ENCODE measurements around the gene PPP1R13B. TPM values are rescaled to one million over a fixed set of nuclear protein-coding genes. Genes with fewer than 3 reads are reported as not detected.
A peak's percentile ranks its signal among the peaks of the same experiment; 100 is the strongest.
"Not testable (repeated sequence)": the region's sequence is repeated elsewhere in the genome, so short reads cannot be mapped to it uniquely, and the experiment has no call there.

Gene PPP1R13B, protein sequence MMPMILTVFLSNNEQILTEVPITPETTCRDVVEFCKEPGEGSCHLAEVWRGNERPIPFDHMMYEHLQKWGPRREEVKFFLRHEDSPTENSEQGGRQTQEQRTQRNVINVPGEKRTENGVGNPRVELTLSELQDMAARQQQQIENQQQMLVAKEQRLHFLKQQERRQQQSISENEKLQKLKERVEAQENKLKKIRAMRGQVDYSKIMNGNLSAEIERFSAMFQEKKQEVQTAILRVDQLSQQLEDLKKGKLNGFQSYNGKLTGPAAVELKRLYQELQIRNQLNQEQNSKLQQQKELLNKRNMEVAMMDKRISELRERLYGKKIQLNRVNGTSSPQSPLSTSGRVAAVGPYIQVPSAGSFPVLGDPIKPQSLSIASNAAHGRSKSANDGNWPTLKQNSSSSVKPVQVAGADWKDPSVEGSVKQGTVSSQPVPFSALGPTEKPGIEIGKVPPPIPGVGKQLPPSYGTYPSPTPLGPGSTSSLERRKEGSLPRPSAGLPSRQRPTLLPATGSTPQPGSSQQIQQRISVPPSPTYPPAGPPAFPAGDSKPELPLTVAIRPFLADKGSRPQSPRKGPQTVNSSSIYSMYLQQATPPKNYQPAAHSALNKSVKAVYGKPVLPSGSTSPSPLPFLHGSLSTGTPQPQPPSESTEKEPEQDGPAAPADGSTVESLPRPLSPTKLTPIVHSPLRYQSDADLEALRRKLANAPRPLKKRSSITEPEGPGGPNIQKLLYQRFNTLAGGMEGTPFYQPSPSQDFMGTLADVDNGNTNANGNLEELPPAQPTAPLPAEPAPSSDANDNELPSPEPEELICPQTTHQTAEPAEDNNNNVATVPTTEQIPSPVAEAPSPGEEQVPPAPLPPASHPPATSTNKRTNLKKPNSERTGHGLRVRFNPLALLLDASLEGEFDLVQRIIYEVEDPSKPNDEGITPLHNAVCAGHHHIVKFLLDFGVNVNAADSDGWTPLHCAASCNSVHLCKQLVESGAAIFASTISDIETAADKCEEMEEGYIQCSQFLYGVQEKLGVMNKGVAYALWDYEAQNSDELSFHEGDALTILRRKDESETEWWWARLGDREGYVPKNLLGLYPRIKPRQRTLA
- polyA plus RNA-seq (ENCODE audit: insufficient read length in 12 of 12) = 10 to 100 TPM in 7 of 12 donors, 1 to 10 TPM in 4, not detected in 1; 8.4 to 36.2 (median 11.4) TPM
- long read RNA-seq, donor 1, partial matches to known transcripts = 10 of 15 reads
- long read RNA-seq, donor 1, other reads (novel, unspliced or antisense) = 0 of 15 reads
- long read RNA-seq, donor 2, partial matches to known transcripts = 0 of 1 reads
- long read RNA-seq, donor 2, other reads (novel, unspliced or antisense) = 0 of 1 reads
- long read RNA-seq, donor 3, partial matches to known transcripts = 0 of 3 reads
- long read RNA-seq, donor 3, other reads (novel, unspliced or antisense) = 0 of 3 reads
- long read RNA-seq, donor 4, partial matches to known transcripts = 0 of 2 reads
- long read RNA-seq, donor 4, other reads (novel, unspliced or antisense) = 0 of 2 reads
- long read RNA-seq, donor 5, full-length matches to known transcripts = 4 of 4 reads
- long read RNA-seq, donor 5, partial matches to known transcripts = 0 of 4 reads
- long read RNA-seq, donor 5, other reads (novel, unspliced or antisense) = 0 of 4 reads
- long read RNA-seq, donor 6 = 0 reads
- long read RNA-seq, donor 7, partial matches to known transcripts = 0 of 3 reads
- long read RNA-seq, donor 7, other reads (novel, unspliced or antisense) = 0 of 3 reads
- long read RNA-seq, donor 8, partial matches to known transcripts = 0 of 3 reads
- long read RNA-seq, donor 8, other reads (novel, unspliced or antisense) = 0 of 3 reads
- long read RNA-seq, donor 9, partial matches to known transcripts = 0 of 1 reads
- long read RNA-seq, donor 9, other reads (novel, unspliced or antisense) = 0 of 1 reads
- long read RNA-seq, donor 10, partial matches to known transcripts = 40 of 79 reads
- long read RNA-seq, donor 10, other reads (novel, unspliced or antisense) = 33 of 79 reads
- long read RNA-seq, donor 11 = 0 reads

DNA sequence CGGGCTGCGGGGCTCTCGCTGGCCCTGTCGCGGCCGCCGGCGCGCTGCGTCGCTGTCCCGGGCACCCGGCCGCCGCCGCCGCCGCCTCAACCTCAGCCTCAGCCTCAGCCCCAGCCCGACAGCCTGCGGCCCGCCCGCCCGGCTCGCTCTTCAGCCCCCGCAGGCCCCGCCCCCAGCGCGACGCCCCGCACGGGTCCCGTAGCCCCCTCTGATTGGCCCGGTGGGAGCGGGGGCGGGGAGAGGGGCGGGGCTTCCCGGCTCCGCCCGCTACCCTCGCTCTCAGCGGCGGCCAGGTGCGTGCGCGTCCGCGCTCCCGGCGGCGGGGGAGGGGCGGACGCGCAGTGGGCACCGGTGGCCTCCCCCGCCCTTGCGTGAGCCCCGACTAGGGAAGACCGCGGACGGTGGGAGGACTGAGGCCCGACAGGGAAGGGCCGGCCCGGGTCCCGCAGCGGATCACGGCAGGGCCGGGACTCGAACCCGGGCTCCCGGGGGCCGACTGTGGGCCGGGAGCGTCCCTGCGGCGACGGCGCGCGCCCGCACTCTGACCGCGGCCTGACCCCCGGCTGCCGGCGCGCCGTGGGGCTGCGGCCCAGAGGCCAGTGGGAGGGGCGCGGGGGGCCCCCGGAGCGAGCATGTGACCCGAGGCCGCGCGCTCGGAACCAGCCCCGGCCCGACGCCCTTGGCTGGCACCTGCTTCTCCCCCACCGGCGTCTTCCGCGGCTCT, at the start of gene PPP1R13B:
TSS of gene PPP1R13B (minus strand) at position 125 of the 724 bp plus-strand sequence. CDS start 268 bp downstream, outside the sequence.
- DNase-seq = peak; percentile 88

DNA sequence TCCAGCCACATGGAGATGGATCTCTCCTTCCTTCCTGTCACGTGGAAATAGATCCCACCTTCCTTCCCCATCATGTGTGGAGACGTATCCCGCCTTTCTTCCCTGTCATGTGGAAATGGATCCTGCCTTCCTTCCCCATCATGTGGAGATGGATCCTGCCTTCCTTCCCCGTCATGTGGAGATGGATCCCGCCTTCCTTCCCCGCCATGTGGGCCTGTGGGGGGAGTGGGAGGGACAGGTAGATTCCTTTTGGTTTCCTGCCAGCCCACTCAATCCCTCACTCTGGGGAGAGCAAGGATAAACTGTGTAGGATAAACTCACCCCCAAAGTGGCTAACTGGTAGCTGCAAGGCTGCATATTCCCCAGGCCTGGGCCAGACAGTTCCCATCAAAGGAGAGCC, 49.2 kb upstream of the PPP1R13B start:
- no peak for DNase-seq

DNA sequence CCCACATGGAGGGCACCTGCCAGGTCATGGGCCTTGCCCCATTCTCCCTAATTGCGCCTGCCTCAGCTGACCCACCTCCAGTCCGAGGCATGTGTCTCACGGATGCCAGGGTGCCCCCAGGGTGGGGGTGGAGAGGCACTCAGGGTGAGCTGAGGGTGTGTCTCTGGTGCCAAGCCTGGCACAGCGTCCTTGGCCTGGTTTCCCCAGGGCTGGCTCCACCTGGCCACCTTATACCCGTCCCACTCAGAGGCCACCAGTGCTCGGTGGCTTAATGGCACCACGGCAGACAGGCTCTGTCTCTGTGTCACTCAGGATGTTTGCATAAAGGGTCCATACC, 47.3 kb upstream of the PPP1R13B start:
- DNase-seq = no peak

DNA sequence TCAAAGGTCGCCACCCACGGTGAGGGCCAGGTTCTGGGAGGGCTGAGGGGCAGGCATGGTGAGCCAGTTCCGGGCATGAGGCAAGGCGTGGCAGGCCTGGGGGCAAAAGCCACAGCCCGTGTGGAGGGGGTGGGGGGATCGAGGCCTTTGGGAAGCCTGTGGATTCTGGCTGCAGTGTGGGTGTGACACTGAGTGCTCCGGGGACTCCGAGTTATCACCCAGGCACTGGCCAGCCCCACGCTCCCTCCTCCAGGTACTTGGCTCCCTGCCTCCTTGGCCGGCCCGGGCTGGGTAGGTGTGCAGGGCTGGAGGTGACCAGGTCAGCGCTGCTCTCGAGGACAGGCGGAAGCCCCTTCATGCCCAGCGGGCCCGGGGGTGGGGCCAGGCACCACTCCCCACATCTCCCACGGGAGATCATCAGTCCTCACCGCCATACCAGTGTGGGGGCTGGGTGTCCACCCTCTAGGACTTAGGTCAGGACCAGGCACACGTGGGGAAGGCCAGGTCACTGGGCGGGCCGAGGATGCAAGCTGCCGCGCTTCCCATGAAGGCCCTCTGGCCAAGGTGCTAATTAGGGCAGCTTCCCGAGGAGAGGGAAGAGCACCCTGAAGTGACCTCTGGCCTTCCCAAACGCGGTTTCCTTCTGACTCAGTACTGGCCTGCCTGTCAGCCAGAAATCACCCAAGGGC, 46.8 kb upstream of the PPP1R13B start:
- no peak for DNase-seq

DNA sequence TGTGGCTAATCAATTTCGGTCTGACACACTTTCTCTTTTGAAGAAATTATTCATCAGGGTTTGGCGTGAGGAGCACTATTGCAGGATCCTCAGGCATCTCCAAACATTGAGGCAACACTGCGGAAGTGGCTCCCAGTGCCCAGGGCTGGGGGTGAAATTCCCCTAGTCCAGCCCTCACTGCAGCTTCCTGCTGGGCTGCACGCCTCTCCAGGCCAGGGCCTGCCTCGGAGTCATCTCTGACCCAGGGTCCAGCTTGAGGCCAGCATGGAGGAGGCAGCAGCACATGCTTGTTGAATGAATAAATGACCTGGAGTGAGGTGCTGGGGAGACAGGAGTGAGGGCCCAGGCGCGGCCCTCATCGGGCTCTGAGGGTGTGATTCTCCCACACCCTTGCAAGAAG, 44.9 kb upstream of the PPP1R13B start:
- DNase-seq = no peak

DNA sequence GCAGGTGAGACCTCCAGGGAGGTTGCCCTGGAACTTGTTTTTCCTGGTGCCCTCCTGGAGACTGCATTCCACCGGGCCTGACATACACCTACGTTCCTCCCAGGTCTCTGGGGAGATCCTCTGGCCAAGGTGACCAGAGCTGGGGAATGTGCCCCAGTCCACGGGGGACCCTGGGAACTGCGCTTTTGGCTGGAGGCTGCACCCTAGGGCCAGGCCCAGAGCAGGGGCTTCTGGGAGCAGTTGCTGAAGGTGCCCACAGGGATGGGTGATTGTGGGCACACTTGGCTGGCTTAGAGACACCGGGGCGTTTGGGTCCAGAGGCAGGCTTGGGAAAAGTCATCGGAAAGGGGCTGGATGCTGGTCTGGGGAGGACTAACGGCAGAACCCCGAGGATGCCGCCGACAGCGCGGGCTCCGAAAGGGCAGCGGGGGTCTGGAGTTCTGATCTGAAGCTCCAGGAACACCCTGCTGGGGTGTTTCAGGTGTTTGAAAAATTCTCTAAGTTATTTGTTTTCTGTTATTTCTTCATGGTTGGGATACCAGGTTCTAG, 44.4 kb upstream of the PPP1R13B start:
- DNase-seq = no peak

DNA sequence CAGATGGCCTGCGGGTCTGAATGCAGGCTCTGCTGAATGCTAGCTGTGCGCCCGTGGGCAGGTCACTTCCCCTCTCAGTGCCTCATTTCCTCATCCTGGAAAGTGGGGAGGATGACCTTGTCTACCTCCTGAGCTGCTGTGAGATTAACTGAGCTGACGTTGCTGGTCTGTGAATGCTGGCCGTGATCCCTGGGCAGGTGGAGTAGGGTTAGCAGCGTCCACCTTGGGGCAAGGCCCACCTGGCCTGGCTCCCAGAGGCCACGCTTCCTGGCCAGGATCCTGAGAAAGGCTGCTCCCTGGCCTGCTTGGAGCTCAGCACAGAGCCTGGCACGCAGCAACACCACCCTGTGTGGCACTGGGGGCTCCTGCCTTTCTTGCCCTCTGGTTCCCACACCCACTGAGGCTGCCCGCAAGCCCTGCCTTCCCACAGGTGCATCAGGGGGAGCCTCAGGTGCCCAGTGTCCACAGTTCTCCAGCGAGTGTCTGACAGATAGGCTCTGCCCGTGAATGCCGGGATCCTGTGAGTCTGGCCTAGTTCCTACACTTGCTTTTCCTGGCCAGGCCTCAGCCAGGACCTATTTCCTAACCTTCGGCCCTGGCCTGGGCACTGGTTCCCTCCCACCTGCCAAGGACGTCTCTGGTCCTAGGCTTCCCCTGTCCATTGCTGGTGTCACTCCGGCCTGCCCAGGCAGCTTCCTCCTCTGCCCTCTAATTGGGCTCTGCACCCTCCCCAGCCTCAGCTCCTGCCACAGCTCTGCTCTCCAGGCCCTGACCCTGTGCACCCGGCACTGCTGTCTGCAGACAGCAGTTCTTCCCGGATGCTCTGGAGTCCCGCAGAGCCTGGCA, 43.7 kb upstream of the PPP1R13B start:
- no peak for DNase-seq

DNA sequence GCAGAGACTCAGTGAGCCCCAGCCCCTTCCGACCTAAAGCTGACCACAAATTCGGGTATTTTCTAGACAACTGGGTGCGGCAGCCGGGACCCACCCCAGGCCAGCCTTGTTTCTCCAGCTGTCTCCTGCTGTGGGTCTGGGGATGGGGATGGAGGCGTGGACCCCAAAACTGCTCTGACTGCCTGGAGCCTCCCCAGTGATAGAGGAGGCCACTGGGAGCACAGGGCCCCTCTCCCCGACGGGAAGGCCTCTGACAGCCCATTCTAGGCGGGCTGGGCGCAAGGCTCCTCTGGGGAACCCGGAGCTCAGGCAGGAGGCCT, 42.6 kb upstream of the PPP1R13B start:
- no peak for DNase-seq

DNA sequence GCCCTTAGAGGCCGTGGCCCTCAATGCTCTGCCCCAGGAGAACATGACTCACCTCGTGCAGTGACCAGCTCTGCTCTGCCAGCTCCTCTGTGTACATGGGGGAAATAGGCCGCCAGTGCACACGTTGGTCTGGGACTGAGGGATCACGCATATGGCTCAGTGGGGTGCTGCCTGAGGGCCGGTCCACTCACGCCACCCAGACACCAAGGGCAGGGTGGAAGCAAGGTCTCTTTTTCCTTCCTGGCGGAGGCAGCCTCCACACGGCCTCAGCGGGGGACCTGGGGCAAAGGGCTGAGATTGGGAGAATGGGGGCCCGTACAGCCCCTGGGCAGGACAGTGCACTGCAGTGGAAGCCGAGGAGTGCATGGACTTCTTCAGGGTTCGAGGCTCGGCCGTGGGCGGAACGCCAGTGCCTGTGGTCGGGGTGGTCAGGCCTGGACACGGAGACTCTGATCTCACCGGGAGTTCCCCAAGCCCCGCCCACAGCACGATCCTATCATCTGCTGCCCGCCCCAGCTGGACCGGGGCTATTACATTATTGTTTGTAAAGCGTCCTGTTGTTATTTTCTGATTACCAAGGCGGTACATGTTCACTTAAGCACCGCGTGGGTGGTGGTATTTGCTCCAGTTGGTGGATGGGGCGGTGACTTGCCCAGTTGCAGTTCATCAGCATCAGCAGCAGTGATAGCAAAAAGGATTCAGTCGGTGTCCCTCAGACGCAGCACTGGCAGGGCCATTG, 42.1 kb upstream of the PPP1R13B start:
- DNase-seq = no peak

DNA sequence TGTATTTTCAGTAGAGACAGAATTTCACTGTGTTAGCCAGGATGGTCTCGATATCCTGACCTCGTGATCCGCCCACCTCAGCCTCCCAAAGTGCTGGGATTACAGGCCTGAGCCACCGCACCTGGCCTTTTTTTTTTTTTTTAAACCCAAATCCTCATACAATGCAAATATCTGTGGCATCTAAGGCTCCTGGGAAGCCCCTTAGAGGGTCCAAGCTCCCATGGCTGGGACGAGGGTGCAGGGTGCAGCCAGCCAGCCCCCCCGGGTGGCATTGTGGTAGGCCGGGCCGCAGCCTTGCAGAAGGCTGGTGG, 41.6 kb upstream of the PPP1R13B start:
- not testable (repeated sequence) for DNase-seq

DNA sequence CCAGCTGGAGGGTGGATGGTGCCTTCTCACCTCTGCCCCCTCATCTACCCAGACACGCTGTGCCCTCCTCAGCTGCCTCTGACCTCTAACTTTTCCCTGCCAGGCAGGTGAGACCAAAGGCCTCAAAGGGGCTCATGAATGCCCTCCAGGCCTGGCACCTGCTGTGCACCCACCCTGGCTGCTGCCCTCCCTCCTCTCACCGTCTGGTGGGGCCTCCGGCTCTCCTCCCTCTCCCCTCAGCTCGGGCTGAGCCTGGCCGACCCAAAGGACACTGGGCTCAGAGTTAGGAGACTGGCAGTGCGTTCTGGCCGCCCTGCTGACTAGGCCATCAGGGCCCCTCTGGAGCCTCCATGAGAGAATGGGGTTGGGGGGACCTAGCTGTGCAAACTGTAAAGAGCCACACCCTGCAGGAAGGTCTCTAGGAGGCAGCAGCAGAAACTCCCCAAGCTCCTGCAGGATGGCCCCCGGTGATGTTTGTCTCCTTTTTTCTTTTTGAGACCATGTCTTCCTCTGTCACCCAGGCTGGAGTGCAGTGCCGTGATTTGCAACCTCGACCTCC, 40.3 kb upstream of the PPP1R13B start:
- no peak for DNase-seq

DNA sequence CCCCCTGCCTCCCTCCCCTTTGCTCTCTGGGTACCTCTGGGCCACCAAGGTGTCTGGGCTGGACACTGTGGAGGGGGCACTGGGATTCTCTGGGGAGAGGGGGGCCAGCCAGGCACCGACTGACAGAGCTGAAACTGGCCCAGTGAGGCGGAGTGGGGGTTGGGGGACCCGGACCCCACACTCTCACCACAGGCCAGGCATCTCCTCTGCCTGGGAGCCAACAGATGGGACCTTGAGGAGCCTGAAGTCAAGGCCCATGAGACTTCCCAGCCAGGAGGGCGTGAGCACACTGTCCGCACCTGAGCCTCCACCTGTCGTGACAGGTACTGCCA, 39.8 kb upstream of the PPP1R13B start:
- no peak for DNase-seq

DNA sequence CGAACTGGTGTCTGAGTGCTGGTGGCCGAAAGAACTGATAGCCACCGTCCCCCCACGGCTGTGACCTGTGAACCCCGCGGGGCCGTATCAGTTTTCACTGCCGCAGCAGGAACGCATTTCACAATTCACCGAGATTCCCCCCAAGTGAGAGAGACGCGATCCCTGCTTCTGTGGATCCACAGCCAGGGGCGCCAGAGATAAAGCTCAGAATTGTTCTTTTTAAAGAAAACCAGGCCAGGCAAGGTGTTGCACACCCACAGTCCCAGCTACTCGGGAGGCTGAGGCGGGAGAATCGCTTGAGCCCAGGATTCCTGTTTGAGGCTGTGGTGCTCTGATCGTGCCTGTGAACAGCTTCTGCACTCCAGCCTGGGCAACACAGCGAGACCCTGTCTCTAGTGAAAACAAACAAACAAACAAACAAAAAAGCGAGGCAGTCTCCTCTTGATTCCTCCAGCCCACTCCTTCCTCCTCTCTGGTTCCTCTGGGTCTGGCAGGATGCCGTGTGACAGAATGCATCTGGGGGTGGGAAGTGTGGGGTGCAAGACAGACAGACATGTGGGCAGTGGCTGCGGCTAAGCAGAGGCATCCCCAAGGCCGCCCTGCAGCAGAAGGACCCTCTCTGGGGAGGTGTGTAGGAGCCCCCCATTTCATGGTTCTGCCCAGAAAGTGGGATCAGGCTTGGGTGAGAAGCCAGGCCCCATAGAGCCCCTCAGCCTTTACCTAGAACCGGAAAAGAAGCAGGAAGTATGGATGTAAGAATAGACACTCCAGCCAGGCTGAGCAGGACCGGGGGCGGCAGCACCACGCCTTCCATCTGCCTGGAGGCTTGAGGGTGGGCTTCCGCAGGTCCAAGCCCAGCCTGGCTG, 39.2 kb upstream of the PPP1R13B start:
- DNase-seq = no peak

DNA sequence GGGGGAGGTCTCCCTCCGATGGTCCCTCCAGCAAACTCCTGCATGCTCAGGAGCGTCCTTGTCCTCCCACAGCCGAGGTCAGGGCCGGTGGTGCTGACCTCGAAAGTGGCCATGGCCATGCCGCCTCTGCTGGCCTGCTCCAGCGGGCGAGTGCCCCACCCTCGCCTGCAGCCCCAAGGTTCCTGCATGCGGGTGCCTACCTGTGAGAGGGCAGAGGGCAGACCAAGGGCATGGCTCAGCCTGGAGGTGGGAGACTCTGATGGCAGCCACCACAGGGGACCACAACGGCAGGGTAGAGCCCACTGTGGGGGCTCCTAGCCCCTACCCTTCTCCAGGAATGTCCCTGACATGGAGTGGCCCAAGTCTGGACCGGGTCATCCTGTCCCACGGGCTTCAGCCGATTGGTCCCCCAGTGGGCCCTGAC, 38.1 kb upstream of the PPP1R13B start:
- no peak for DNase-seq

DNA sequence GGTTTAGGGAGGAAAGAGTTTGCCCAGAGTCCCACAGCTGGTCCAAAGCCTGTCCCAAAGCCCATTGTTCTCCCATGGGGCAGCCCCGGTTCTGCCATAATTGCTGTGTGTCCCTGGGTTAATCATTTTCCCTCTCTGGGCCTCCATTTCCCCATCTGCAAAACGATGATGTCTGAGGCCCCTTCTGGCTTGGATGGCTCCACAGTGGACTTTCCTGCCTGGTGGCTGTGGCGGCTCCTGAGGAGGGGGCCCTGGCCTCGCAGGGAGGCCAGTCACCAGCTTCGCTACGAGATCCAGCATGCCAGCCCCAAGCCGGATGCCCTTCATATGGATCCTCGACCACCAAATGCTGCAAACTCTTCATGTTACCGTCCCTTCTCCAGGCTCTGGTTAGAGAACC, 37.5 kb upstream of the PPP1R13B start:
- DNase-seq = no peak

DNA sequence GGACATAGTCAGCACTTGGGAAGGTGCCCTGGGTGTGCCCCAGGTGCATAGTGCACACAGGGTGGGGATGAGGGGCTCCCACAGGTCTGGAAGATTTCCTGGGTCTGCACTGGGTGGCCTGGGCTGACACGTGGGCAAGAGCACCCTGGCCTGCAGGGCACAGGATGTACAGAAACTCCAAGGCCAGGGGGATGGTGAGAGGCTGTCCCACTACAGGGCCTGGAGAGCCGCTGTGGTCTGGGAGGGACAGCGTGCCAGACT, 35.8 kb upstream of the PPP1R13B start:
- no peak for DNase-seq

Measured in muscle of arm (tissue), 14 donors.